ENCODE results near the gene DAAM2.

GRCh38 chr6:39824030-39824926 is 32.1 kb downstream of the DAAM2 start:
- no peak for TF ChIP-seq EGR1 (IDR thresholded peaks at IDR 0.05; ENCODE audit: borderline replicate concordance, low read depth, low read length)
- no peak for TF ChIP-seq CTCF (IDR thresholded peaks at IDR 0.05; ENCODE audit: control extremely low read depth in 1 of 3, insufficient read depth in 1 of 3, low read depth in 1 of 3, low read length in 3 of 3)
- TF ChIP-seq EZH2 (IDR thresholded peaks at IDR 0.05; ENCODE audit: low read depth, low read length, severe bottlenecking), result no peak
- TF ChIP-seq FOSL1 (IDR thresholded peaks at IDR 0.05; ENCODE audit: insufficient read depth, low read depth, low read length), result no peak
- TF ChIP-seq SP4 (IDR thresholded peaks at IDR 0.05; ENCODE audit: low read length), result no peak
- peak; percentile 4 to 23; a peak in 2 of 4 replicates for TF ChIP-seq RAD21 (IDR thresholded peaks at IDR 0.05 in 1 of 2, conservative IDR thresholded peaks at IDR 0.05 in 1 of 2; ENCODE audit: low read depth in 2 of 2, low read length in 2 of 2)
- TF ChIP-seq KDM1A (IDR thresholded peaks at IDR 0.05; ENCODE audit: borderline replicate concordance, low read length), result no peak
- no peak for TF ChIP-seq CTBP2 (IDR thresholded peaks at IDR 0.05; ENCODE audit: borderline replicate concordance, insufficient read depth, insufficient read length, low read length)
- TF ChIP-seq YY1 (IDR thresholded peaks at IDR 0.05; ENCODE audit: low read depth, low read length), result no peak
- no peak for TF ChIP-seq MAX (IDR thresholded peaks at IDR 0.05)
